ENCODE measurements around the gene ZNF594. TPM values are rescaled to one million over a fixed set of nuclear protein-coding genes. Genes with fewer than 3 reads are reported as not detected.

Gene ZNF594
- total and polyA plus RNA-seq, 2 of the 13 experiments (the other 11 are each of a cell fraction or from before 2014, with no cell fraction given): 2.9 to 9.6 TPM

GRCh38 chr17:5191541-5192417, at the start of gene ZNF594 (continued):
- TF ChIP-seq ZNF326 (CRISPR knock-in tag; IDR thresholded peaks at IDR 0.05; ENCODE audit: borderline replicate concordance) (no peak), ZNF790 (CRISPR knock-in tag; IDR thresholded peaks at IDR 0.05; ENCODE audit: borderline replicate concordance) (no peak), ZNF496 (CRISPR knock-in tag; IDR thresholded peaks at IDR 0.05; ENCODE audit: insufficient replicate concordance) (no peak), CREB3 (CRISPR knock-in tag; IDR thresholded peaks at IDR 0.05) (no peak), ATF3 (CRISPR knock-in tag; IDR thresholded peaks at IDR 0.05) (no peak), GZF1 (CRISPR knock-in tag; IDR thresholded peaks at IDR 0.05) (no peak), ZFP90 (CRISPR knock-in tag; IDR thresholded peaks at IDR 0.05; ENCODE audit: borderline replicate concordance) (no peak; the same call in 1 of the 2 replicates), ZFP82 (CRISPR knock-in tag; IDR thresholded peaks at IDR 0.05; ENCODE audit: borderline replicate concordance) (no peak), ZSCAN5A (CRISPR knock-in tag; IDR thresholded peaks at IDR 0.05; ENCODE audit: borderline replicate concordance) (no peak), ZNF337 (CRISPR knock-in tag; IDR thresholded peaks at IDR 0.05; ENCODE audit: borderline replicate concordance, low read depth) (no peak), ZSCAN9 (CRISPR knock-in tag; IDR thresholded peaks at IDR 0.05; ENCODE audit: borderline replicate concordance) (no peak), ZNF33B (CRISPR knock-in tag; IDR thresholded peaks at IDR 0.05) (no peak), MLXIP (CRISPR knock-in tag; IDR thresholded peaks at IDR 0.05; ENCODE audit: borderline replicate concordance) (no peak), GPN1 (CRISPR knock-in tag; IDR thresholded peaks at IDR 0.05; ENCODE audit: borderline replicate concordance) (no peak), KLF15 (CRISPR knock-in tag; IDR thresholded peaks at IDR 0.05; ENCODE audit: borderline replicate concordance) (no peak), REXO4 (CRISPR knock-in tag; IDR thresholded peaks at IDR 0.05; ENCODE audit: borderline replicate concordance) (no peak), NCOA2 (CRISPR knock-in tag; IDR thresholded peaks at IDR 0.05) (peak; percentile 34; the same call in 1 of the 2 replicates), LRRFIP1 (CRISPR knock-in tag; conservative IDR thresholded peaks at IDR 0.05) (no peak)
- TF ChIP-seq, protein P1, sequence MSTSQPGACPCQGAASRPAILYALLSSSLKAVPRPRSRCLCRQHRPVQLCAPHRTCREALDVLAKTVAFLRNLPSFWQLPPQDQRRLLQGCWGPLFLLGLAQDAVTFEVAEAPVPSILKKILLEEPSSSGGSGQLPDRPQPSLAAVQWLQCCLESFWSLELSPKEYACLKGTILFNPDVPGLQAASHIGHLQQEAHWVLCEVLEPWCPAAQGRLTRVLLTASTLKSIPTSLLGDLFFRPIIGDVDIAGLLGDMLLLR (CRISPR knock-in tag; IDR thresholded peaks at IDR 0.05): 0 out of 2 replicates have a peak, but pooled peaks have one; percentile 37
